HepG2 (cell line): Measurements from ENCODE around the gene SIGLEC1.

Experiments used
- HNF1B ChIP-seq: sonication (generic); formaldehyde crosslinking; IDR thresholded peaks from 2 replicates; pipeline ENCODE4 v1.5.1; 2020; ENCODE audit warnings: mild to moderate bottlenecking, moderate library complexity, missing genetic modification reagents
- MAX ChIP-seq: IDR thresholded peaks from 2 replicates; pipeline ENCODE4 v1.6.1; 2012; ENCODE audit warnings: inconsistent platforms
- POLR2A ChIP-seq, 2 experiments: IDR thresholded peaks; 2 replicates each; pipeline ENCODE4 v1.6.1; 2011; ENCODE audit warnings: low read depth in 2 of 2, low read length in 2 of 2, mild to moderate bottlenecking in 1 of 2, moderate library complexity in 1 of 2; ENCODE audit not compliant: insufficient read depth in 1 of 2
- ZNF274 ChIP-seq: sonication (generic); formaldehyde crosslinking; IDR thresholded peaks from 2 replicates; pipeline ENCODE4 v1.5.1; 2020; ENCODE audit warnings: mild to moderate bottlenecking, missing genetic modification reagents
- ZNF276 ChIP-seq: sonication (generic); formaldehyde crosslinking; IDR thresholded peaks from 2 replicates; pipeline ENCODE4 v1.4.0; 2020; ENCODE audit warnings: mild to moderate bottlenecking, low read depth, missing genetic modification reagents

DNA sequence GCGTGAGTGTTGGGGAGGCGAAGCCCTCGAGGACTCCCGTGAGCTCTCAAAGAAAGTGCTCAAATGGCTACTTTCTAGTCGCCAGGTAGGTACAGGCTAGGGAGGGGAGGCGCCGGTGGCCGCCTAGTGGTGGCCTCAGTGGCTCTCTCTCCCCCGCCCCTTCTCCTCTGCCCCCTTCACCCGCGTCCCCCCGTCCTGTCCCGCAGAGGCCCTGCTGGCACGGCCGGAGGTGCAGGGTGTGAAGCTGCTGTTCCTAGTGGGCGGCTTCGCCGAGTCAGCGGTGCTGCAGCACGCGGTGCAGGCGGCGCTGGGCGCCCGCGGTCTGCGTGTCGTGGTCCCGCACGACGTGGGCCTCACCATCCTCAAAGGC lies 38.9 kb upstream of the SIGLEC1 start:
- no peak for TF ChIP-seq HNF1B (CRISPR knock-in tag)
- no peak for TF ChIP-seq MAX
- no peak for TF ChIP-seq ZNF276 (CRISPR knock-in tag)
- TF ChIP-seq POLR2A (IDR thresholded peaks at IDR 0.05; ENCODE audit: insufficient read depth in 1 of 2, low read depth in 2 of 2, low read length in 2 of 2): no peak
- no peak for TF ChIP-seq ZNF274 (CRISPR knock-in tag)
